Measurements from ENCODE around the gene AMACR. TPM values are rescaled to one million over a fixed set of nuclear protein-coding genes. Genes with fewer than 3 reads are reported as not detected.

AMACR gene
- total and polyA plus RNA-seq, 2 experiments from 2014 or later: 68.6 to 92.4 TPM

DNA sequence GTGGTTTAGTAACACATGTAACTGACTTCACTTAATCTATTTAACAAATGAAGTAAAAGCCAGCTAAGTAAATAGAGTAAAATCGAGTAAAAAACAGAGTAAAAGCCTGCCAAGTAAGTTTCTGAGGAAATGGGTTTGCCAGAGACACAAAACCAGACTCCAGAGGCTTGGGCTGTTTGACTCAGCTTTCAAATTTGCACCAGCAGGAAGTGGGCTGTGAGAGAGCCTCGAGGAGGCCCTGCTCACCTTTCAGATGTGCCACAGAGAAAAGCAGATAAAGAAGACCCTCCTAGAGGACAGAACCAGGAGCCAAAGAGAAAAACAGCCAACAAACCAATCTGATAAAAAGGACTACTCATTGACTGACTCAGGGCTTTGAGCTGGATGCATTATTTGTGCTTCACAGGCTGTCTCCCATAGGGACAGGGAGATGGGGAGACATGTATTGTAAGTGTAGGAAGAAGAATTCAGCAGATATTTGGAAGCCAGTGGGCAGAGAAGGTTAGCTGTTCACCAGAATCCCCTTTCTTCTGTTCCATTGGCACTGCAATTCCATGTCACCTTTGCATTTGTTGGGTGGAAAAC is 14.4 kb upstream of the AMACR start:
- Histone ChIP-seq H3K79me2 (no peaks in the 10 kb centered on the region), H3K4me1 (ENCODE audit: insufficient read depth) (peaks cover 17% of the 10 kb centered on the region), H3K4me2 (no peak overlapping the region), H3K36me3 (replicated peaks; ENCODE audit: insufficient read depth, low read depth) (no peaks in the 10 kb centered on the region), H3K27me3 (no peaks in the 10 kb centered on the region), H3K4me3 (no peak overlapping the region), H2AFZ (no peak overlapping the region), H4K20me1 (ENCODE audit: insufficient read depth, poor library complexity, severe bottlenecking) (no peaks in the 10 kb centered on the region), H3K27ac (peak overlapping the region; percentile 80), H3K9me3 (ENCODE audit: low read depth) (no peaks in the 10 kb centered on the region), H3K9me2 (replicated peaks; ENCODE audit: insufficient read depth) (no peaks in the 10 kb centered on the region)
- DNase-seq (ENCODE audit: low spot score): no peak
- WGBS (ENCODE audit: low lambda C conversion rate, missing lambda C conversion rate): 35% methylated on average over 2 of the region's 2 CpGs
- TF ChIP-seq EZH2 (IDR thresholded peaks at IDR 0.05; ENCODE audit: borderline replicate concordance) (no peak), EZH2phosphoT487 (IDR thresholded peaks at IDR 0.05; ENCODE audit: low read depth, severe bottlenecking, unreplicated experiment) (no peak)
- TF ChIP-seq, protein P1, sequence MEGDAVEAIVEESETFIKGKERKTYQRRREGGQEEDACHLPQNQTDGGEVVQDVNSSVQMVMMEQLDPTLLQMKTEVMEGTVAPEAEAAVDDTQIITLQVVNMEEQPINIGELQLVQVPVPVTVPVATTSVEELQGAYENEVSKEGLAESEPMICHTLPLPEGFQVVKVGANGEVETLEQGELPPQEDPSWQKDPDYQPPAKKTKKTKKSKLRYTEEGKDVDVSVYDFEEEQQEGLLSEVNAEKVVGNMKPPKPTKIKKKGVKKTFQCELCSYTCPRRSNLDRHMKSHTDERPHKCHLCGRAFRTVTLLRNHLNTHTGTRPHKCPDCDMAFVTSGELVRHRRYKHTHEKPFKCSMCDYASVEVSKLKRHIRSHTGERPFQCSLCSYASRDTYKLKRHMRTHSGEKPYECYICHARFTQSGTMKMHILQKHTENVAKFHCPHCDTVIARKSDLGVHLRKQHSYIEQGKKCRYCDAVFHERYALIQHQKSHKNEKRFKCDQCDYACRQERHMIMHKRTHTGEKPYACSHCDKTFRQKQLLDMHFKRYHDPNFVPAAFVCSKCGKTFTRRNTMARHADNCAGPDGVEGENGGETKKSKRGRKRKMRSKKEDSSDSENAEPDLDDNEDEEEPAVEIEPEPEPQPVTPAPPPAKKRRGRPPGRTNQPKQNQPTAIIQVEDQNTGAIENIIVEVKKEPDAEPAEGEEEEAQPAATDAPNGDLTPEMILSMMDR (IDR thresholded peaks at IDR 0.05; ENCODE audit: poor library complexity): no peak

DNA sequence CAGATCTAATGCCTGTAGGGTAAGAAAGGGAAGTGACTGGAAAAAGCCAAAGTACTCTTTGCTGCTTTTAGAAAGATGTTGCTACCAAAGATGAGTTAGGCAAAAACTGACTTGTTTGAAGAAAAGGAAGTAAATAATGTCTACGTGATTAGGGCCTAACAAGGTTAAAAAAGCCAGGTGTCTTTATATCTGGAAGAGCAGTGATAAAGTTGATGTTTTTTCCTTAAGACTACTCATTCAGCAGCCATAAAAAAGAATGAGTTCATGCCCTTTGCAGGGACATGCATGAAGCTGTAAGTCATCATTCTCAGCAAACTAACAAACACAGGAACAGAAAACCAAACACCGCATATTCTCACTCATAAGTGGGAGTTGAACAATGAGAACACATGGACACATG is 13.5 kb upstream of the AMACR start:
- H3K27ac ChIP-seq: peak overlapping the region; percentile 80
- H3K4me3 ChIP-seq: no peak overlapping the region
- H3K79me2 ChIP-seq: no peaks in the 10 kb centered on the region
- H3K27me3 ChIP-seq: no peaks in the 10 kb centered on the region
- H3K4me1 ChIP-seq (ENCODE audit: insufficient read depth): peaks cover 24% of the 10 kb centered on the region
- DNase-seq (ENCODE audit: low spot score): no peak
- TF ChIP-seq, protein P1 (IDR thresholded peaks at IDR 0.05; ENCODE audit: poor library complexity): no peak
- TF ChIP-seq EZH2phosphoT487 (IDR thresholded peaks at IDR 0.05; ENCODE audit: low read depth, severe bottlenecking, unreplicated experiment) (no peak), EZH2 (IDR thresholded peaks at IDR 0.05; ENCODE audit: borderline replicate concordance) (no peak)
- H4K20me1 ChIP-seq (ENCODE audit: insufficient read depth, poor library complexity, severe bottlenecking): no peaks in the 10 kb centered on the region
- no peak overlapping the region for H3K4me2 ChIP-seq
- no peaks in the 10 kb centered on the region for H3K9me3 ChIP-seq (ENCODE audit: low read depth)
- H2AFZ ChIP-seq: no peak overlapping the region
- H3K9me2 ChIP-seq (replicated peaks; ENCODE audit: insufficient read depth): no peaks in the 10 kb centered on the region
- H3K36me3 ChIP-seq (replicated peaks; ENCODE audit: insufficient read depth, low read depth): no peaks in the 10 kb centered on the region
- 72% methylated on average over 2 of the region's 2 CpGs for whole genome bisulfite sequencing (ENCODE audit: low lambda C conversion rate, missing lambda C conversion rate)

- Histone ChIP-seq H3K4me3 (no peak overlapping the region), H3K27ac (peak overlapping the region; percentile 80), H3K27me3 (no peaks in the 10 kb centered on the region), H3K36me3 (replicated peaks; ENCODE audit: insufficient read depth, low read depth) (no peaks in the 10 kb centered on the region), H3K9me2 (replicated peaks; ENCODE audit: insufficient read depth) (no peaks in the 10 kb centered on the region), H3K9me3 (ENCODE audit: low read depth) (no peaks in the 10 kb centered on the region), H3K4me2 (peak overlapping the region; percentile 25), H3K79me2 (no peaks in the 10 kb centered on the region), H2AFZ (no peak overlapping the region), H4K20me1 (ENCODE audit: insufficient read depth, poor library complexity, severe bottlenecking) (no peaks in the 10 kb centered on the region), H3K4me1 (ENCODE audit: insufficient read depth) (peaks cover 28% of the 10 kb centered on the region)
- DNase-seq (ENCODE audit: low spot score): peak; percentile 34
- WGBS (ENCODE audit: low lambda C conversion rate, missing lambda C conversion rate): 92% methylated on average over 1 of the region's 1 CpG
- TF ChIP-seq, protein P1 (IDR thresholded peaks at IDR 0.05; ENCODE audit: poor library complexity): no peak
- TF ChIP-seq EZH2 (IDR thresholded peaks at IDR 0.05; ENCODE audit: borderline replicate concordance) (no peak), EZH2phosphoT487 (IDR thresholded peaks at IDR 0.05; ENCODE audit: low read depth, severe bottlenecking, unreplicated experiment) (no peak)
These were observed 12.9 kb upstream of the AMACR start for GRCh38 chr5:34020726-34021125.

All from hepatocyte (in vitro differentiated cells).